Mononuclear cell (primary cell): ENCODE data around the gene EPDR1. TPM values are rescaled to one million over a fixed set of nuclear protein-coding genes. Genes with fewer than 3 reads are reported as not detected.
A peak's percentile ranks its signal among the peaks of the same experiment; 100 is the strongest.

Experiments
- H3K27me3 ChIP-seq: 2 replicates; pipeline ENCODE4 v1.6.0; 2011; ENCODE audit warnings: low read length, control low read depth; ENCODE audit not compliant: insufficient read depth
- H3K4me1 ChIP-seq: 2 replicates; pipeline ENCODE4 v1.5.1; 2011; ENCODE audit warnings: mild to moderate bottlenecking, low read length, control low read depth; ENCODE audit not compliant: insufficient read depth
- H3K4me3 ChIP-seq: 2 replicates; pipeline ENCODE4 v1.5.1; 2011; ENCODE audit warnings: mild to moderate bottlenecking, low read length, moderate library complexity
- H3K9me3 ChIP-seq: 2 replicates; pipeline ENCODE4 v1.5.1; 2011; ENCODE audit warnings: low read depth, mild to moderate bottlenecking, control low read depth, low read length
- total RNA-seq: library from RNA; depleted of rRNA; stranded (reverse); fragments of >200 nt; gene quantifications from one replicate; pipeline ENCODE4 v1.2.3, GENCODE V29; 2012

EPDR1 gene
- 0.42 TPM for total RNA-seq

GRCh38 chr7:37920305-37920848 lies at the start of gene EPDR1:
Gene EPDR1 (plus strand): TSS chr7:37920640. CDS start chr7:37920940, 300 bp downstream.
- peak within 1 kb of the TSS; percentile 38 for H3K4me3 ChIP-seq
- H3K4me1 ChIP-seq, result peaks cover 36% of the 10 kb centered on the region
- H3K27me3 ChIP-seq, result peaks cover 62% of the 10 kb centered on the region
- peaks cover 5% of the 10 kb centered on the region for H3K9me3 ChIP-seq

- Histone ChIP-seq H3K9me3 (peaks cover 15% of the 10 kb centered on the region), H3K4me3 (no peak overlapping the region), H3K27me3 (peaks cover 3% of the 10 kb centered on the region), H3K4me1 (no peaks in the 10 kb centered on the region)
These were observed 38.4 kb upstream of the EPDR1 start for GRCh38 chr7:37882086-37882485.

- Histone ChIP-seq H3K27me3 (no peaks in the 10 kb centered on the region), H3K9me3 (no peaks in the 10 kb centered on the region), H3K4me3 (no peak overlapping the region), H3K4me1 (no peaks in the 10 kb centered on the region)
These were observed 27.1 kb upstream of the EPDR1 start for GRCh38 chr7:37893359-37893758.

DNA sequence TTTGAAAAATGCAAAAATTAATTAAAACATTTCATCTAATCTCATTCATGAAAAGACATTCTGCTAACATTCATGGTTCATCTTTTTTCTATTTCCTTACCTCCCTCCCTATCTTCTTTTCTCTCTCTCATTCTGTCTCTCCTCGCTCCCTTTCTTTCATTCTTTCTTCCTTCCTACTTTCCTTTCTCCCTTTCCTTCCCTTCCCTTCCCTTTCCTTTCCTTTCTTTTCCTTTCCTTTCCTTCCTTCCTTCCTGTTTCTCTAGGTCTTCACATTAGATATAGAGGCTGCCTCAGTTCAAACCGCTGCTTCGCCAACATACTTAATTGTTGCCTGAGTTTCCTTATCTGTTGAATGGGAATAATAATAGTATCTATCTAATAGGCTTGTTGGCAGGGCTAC lies 25.8 kb upstream of the EPDR1 start:
- Histone ChIP-seq H3K9me3 (no peaks in the 10 kb centered on the region), H3K4me3 (no peak overlapping the region), H3K4me1 (no peaks in the 10 kb centered on the region), H3K27me3 (no peaks in the 10 kb centered on the region)

- Histone ChIP-seq H3K4me1 (no peaks in the 10 kb centered on the region), H3K9me3 (no peaks in the 10 kb centered on the region), H3K27me3 (no peaks in the 10 kb centered on the region), H3K4me3 (no peak overlapping the region)
These were observed 20.7 kb upstream of the EPDR1 start for GRCh38 chr7:37899712-37900247.

DNA sequence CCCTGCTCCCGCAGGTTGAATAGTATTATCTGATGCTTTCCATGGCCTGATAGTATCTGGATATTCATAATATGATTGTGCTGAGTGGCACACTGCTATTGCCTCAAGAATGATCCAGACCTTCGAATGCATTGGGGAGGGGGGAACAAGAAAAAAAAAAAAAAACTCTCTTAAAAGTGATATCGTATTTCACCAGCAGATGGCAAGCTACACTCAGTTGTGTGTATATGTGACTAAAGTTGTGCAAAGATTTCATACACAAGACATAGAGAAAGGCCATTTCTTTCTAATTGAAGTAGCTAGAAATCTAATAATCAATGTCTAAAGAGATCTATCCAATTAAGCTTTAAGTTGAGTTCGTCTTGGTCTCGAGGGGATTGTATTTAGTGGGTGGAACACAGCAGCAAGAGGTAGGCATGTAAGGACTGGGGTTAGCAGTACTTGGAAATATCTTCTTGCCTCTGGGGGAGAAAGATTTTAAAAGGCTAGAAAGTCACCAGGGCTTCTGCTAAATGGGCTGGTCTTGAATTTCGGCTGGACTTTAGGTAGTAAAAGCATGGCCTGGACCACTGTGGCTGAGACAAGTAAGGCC lies 19.1 kb upstream of the EPDR1 start:
- no peak overlapping the region for H3K4me3 ChIP-seq
- H3K27me3 ChIP-seq, result no peaks in the 10 kb centered on the region

GRCh38 chr7:37901890-37902524 lies 18.4 kb upstream of the EPDR1 start:
- Histone ChIP-seq H3K4me3 (no peak overlapping the region), H3K4me1 (no peaks in the 10 kb centered on the region), H3K9me3 (no peaks in the 10 kb centered on the region), H3K27me3 (no peaks in the 10 kb centered on the region)

More for the DNA sequence above, 19.1 kb upstream of the EPDR1 start:
- H3K4me1 ChIP-seq, result no peaks in the 10 kb centered on the region
- H3K9me3 ChIP-seq, result no peaks in the 10 kb centered on the region

GRCh38 chr7:37908221-37908788 lies 12.1 kb upstream of the EPDR1 start:
- Histone ChIP-seq H3K9me3 (no peaks in the 10 kb centered on the region), H3K4me3 (no peak overlapping the region), H3K27me3 (peaks cover 7% of the 10 kb centered on the region), H3K4me1 (no peaks in the 10 kb centered on the region)

- Histone ChIP-seq H3K4me3 (no peak overlapping the region), H3K4me1 (peaks cover 24% of the 10 kb centered on the region), H3K27me3 (peaks cover 38% of the 10 kb centered on the region), H3K9me3 (no peaks in the 10 kb centered on the region)
These were observed 7.7 kb upstream of the EPDR1 start for GRCh38 chr7:37912756-37913155.

DNA sequence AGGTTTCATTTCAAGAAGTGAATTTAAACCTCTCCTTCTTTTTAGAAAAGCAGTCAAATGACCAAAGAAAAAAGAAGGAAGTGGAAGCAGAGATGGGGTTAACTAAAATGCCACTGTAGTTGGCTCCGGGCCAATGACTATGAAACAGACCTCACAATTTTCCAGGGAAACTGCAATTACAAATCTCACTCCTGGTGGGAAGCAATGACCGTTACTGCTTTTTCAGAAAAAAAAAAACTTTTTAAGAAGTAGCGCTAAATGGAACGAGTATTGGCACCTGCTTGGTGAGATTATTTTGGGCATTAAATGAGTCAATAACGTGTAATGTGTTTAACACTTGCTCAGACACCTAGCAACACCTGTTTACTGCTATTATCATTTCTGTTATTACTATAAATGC lies 5.0 kb upstream of the EPDR1 start:
- H3K9me3 ChIP-seq, result no peaks in the 10 kb centered on the region
- no peak overlapping the region for H3K4me3 ChIP-seq
- H3K4me1 ChIP-seq, result peaks cover 30% of the 10 kb centered on the region
- peaks cover 64% of the 10 kb centered on the region for H3K27me3 ChIP-seq

DNA sequence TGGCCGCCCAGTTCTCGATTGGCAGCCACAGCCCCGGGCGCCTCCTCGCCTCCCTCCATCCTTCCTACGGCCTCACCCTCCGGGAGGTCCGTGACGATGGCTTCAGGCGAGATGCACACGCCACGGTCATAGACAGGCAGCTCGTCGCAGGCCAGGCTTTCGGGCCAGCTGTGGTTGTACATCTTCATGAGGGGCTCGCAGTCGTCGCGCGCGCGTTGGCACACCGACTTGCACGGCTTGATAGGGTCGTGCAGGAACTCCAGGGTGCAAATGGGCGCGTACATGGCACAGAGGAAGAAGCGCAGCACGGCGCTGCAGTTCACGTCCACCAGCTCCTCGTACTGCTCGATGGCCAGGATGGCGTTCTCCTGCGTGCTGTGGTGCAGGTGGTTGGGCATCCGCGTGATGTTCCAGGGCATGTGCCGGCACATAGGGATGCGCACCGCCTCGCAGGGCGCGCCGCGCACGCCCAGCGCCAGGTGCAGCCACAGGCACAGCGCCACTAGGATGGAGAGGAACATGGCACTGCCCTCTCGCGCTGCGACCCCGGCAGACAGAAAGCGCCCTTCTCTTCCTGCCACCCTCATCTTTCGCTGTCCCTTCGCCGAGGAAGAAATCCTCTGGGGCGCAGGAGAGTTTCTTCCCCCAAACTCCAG lies 4.3 kb upstream of the EPDR1 start:
- H3K4me3 ChIP-seq, result no peak overlapping the region
- H3K9me3 ChIP-seq, result no peaks in the 10 kb centered on the region
- peaks cover 37% of the 10 kb centered on the region for H3K4me1 ChIP-seq
- peaks cover 64% of the 10 kb centered on the region for H3K27me3 ChIP-seq

- H3K4me1 ChIP-seq, result peaks cover 40% of the 10 kb centered on the region
- H3K9me3 ChIP-seq, result no peaks in the 10 kb centered on the region
- no peak within 1 kb of the TSS for H3K4me3 ChIP-seq
- H3K27me3 ChIP-seq, result peaks cover 65% of the 10 kb centered on the region
These were observed 3.5 kb upstream of the EPDR1 start, which contains the start of gene SFRP4 for GRCh38 chr7:37916673-37917660. Gene SFRP4 (minus strand): TSS chr7:37916817. CDS start chr7:37916537, 280 bp downstream.

DNA sequence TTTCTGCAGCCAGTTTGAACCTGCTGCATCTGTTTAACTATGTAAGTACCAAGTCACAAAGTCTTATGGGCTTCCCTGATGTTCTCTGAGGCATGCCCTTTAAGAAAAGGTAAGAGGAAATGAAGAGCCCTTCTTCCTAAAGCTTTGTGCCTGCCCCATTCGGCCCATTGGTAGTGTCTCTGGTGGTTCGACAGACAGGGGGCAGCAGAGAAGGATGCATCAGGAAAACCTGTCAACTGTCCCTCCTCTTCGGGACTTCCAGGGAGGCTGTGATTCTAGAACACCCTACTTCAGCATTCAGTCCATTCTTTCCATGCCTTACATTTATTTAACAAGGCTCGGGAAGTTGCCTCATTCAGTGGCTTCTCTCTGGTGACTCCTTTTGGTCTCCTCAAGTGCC lies 1.9 kb upstream of the EPDR1 start:
- H3K27me3 ChIP-seq, result peaks cover 68% of the 10 kb centered on the region
- H3K4me3 ChIP-seq, result no peak overlapping the region
- H3K9me3 ChIP-seq, result no peaks in the 10 kb centered on the region
- H3K4me1 ChIP-seq, result peaks cover 40% of the 10 kb centered on the region
